Activated CD4-positive, alpha-beta T cell treated with anti-CD3 and anti-CD28 coated beads, Interleukin-2, amount 50 U/mL, for 24 hours (primary cell): ENCODE data around the gene PHB1.
A peak's percentile ranks its signal among the peaks of the same experiment; 100 is the strongest.
"Not testable (repeated sequence)": the region's sequence is repeated elsewhere in the genome, so short reads cannot be mapped to it uniquely, and the experiment has no call there.

Source experiments
- DNase-seq, 2 donors: peaks; one replicate each; pipeline ENCODE4 v3.0.0-alpha.2; 2020; ENCODE audit warnings: low read depth in 1 of 2, low spot score in 1 of 2

Gene PHB1

GRCh38 chr17:49439673-49440571 lies 25.2 kb upstream of the PHB1 start:
- DNase-seq: no peak

GRCh38 chr17:49439305-49439672 lies 24.6 kb upstream of the PHB1 start:
- no peak for DNase-seq

GRCh38 chr17:49438436-49439278 lies 24.0 kb upstream of the PHB1 start:
- DNase-seq: no peak

- DNase-seq: no peak
Measured at GRCh38 chr17:49437696-49438435, 23.2 kb upstream of the PHB1 start.

- DNase-seq: no peak
Measured at GRCh38 chr17:49436174-49436573, 21.5 kb upstream of the PHB1 start.

GRCh38 chr17:49435671-49436029 lies 21.0 kb upstream of the PHB1 start:
- DNase-seq: no peak

- peak in 1 of 2 donors; percentile 38 for DNase-seq
Measured at GRCh38 chr17:49434821-49435670, 20.4 kb upstream of the PHB1 start.

- no peak for DNase-seq
Measured at GRCh38 chr17:49433000-49433694, 18.5 kb upstream of the PHB1 start.

- DNase-seq: no peak
Measured at GRCh38 chr17:49431743-49432142, 17.1 kb upstream of the PHB1 start.

GRCh38 chr17:49425004-49425286 lies 10.3 kb upstream of the PHB1 start:
- no peak for DNase-seq

- DNase-seq: not testable (repeated sequence)
Measured at GRCh38 chr17:49424276-49425003, 9.8 kb upstream of the PHB1 start.

- DNase-seq: no peak
Measured at GRCh38 chr17:49422714-49423113, 8.0 kb upstream of the PHB1 start.

GRCh38 chr17:49419761-49420160 lies 5.1 kb upstream of the PHB1 start:
- not testable (repeated sequence) for DNase-seq

- DNase-seq: not testable (repeated sequence)
Measured at GRCh38 chr17:49418754-49419740, 4.4 kb upstream of the PHB1 start.

- no peak for DNase-seq
Measured at GRCh38 chr17:49414271-49414621, 436 bp downstream of the PHB1 start.

GRCh38 chr17:49409066-49409465 lies 5.6 kb downstream of the PHB1 start:
- DNase-seq: no peak

GRCh38 chr17:49407981-49408501 lies 6.6 kb downstream of the PHB1 start:
- peak; percentile 70 to 72 for DNase-seq

- DNase-seq: no peak
Measured at GRCh38 chr17:49407086-49407485, 7.6 kb downstream of the PHB1 start.
